Measurements from ENCODE around the gene FBXL16.

FBXL16 gene

GRCh38 chr16:725463-726187 is 20.0 kb upstream of the FBXL16 start:
- Histone ChIP-seq H3K27ac (no peak overlapping the region), H3K9me3 (no peaks in the 10 kb centered on the region), H3K4me1 (ENCODE audit: control insufficient read depth in 1 of 2, insufficient read depth in 1 of 2, low read depth in 1 of 2, low read length in 1 of 2) (peaks cover 18 to 39% of the 10 kb centered on the region in 2 experiments), H3K27me3 (peaks cover 61% of the 10 kb centered on the region), H3K4me3 (ENCODE audit: low read depth in 1 of 2, low read length in 1 of 2) (no peak overlapping the region), H3K36me3 (peaks cover 8% of the 10 kb centered on the region)
- no peak for TF ChIP-seq CTCF (IDR thresholded peaks at IDR 0.05)

GRCh38 chr16:725041-725376 is 19.4 kb upstream of the FBXL16 start:
- Histone ChIP-seq H3K9me3 (no peaks in the 10 kb centered on the region), H3K4me3 (ENCODE audit: low read depth in 1 of 2, low read length in 1 of 2) (no peak overlapping the region), H3K27me3 (peaks cover 67% of the 10 kb centered on the region), H3K27ac (no peak overlapping the region), H3K4me1 (ENCODE audit: control insufficient read depth in 1 of 2, insufficient read depth in 1 of 2, low read depth in 1 of 2, low read length in 1 of 2) (peaks cover 25 to 46% of the 10 kb centered on the region in 2 experiments), H3K36me3 (peaks cover 1% of the 10 kb centered on the region)
- no peak for TF ChIP-seq CTCF (IDR thresholded peaks at IDR 0.05)

- Histone ChIP-seq H3K4me3 (ENCODE audit: low read depth in 1 of 2, low read length in 1 of 2) (no peak overlapping the region), H3K4me1 (ENCODE audit: control insufficient read depth in 1 of 2, insufficient read depth in 1 of 2, low read depth in 1 of 2, low read length in 1 of 2) (peaks cover 27 to 48% of the 10 kb centered on the region in 2 experiments), H3K9me3 (no peaks in the 10 kb centered on the region), H3K36me3 (no peaks in the 10 kb centered on the region), H3K27me3 (peaks cover 68% of the 10 kb centered on the region), H3K27ac (no peak overlapping the region)
- TF ChIP-seq CTCF (IDR thresholded peaks at IDR 0.05), result no peak
Measured at GRCh38 chr16:724188-725040, 18.8 kb upstream of the FBXL16 start.

GRCh38 chr16:723695-724094 is 18.1 kb upstream of the FBXL16 start:
- Histone ChIP-seq H3K4me1 (ENCODE audit: control insufficient read depth in 1 of 2, insufficient read depth in 1 of 2, low read depth in 1 of 2, low read length in 1 of 2) (peaks cover 27 to 46% of the 10 kb centered on the region in 2 experiments), H3K27ac (no peak overlapping the region), H3K27me3 (peaks cover 68% of the 10 kb centered on the region), H3K9me3 (no peaks in the 10 kb centered on the region), H3K4me3 (ENCODE audit: low read depth in 1 of 2, low read length in 1 of 2) (no peak overlapping the region), H3K36me3 (no peaks in the 10 kb centered on the region)
- no peak for TF ChIP-seq CTCF (IDR thresholded peaks at IDR 0.05)

- H3K4me3 ChIP-seq (ENCODE audit: low read depth in 1 of 2, low read length in 1 of 2), result no peak overlapping the region
- peaks cover 27 to 40% of the 10 kb centered on the region in 2 experiments for H3K4me1 ChIP-seq (ENCODE audit: control insufficient read depth in 1 of 2, insufficient read depth in 1 of 2, low read depth in 1 of 2, low read length in 1 of 2)
- TF ChIP-seq CTCF (IDR thresholded peaks at IDR 0.05), result no peak
- no peak overlapping the region for H3K27ac ChIP-seq
- H3K27me3 ChIP-seq, result peaks cover 68% of the 10 kb centered on the region
- H3K36me3 ChIP-seq, result no peaks in the 10 kb centered on the region
- no peaks in the 10 kb centered on the region for H3K9me3 ChIP-seq
Measured at GRCh38 chr16:722835-723633, 17.4 kb upstream of the FBXL16 start.
